ENCODE results near the gene PRKCD. TPM values are rescaled to one million over a fixed set of nuclear protein-coding genes. Genes with fewer than 3 reads are reported as not detected.

The PRKCD gene
- total RNA-seq, 1 experiment from 2014 or later = 19.2 TPM

GRCh38 chr3:53161820-53162671 is 1.0 kb downstream of the PRKCD start (continued):
- TF ChIP-seq AR (CRISPR knock-in tag; IDR thresholded peaks at IDR 0.05) = no peak
- TF ChIP-seq IRF1 (CRISPR knock-in tag; IDR thresholded peaks at IDR 0.05) = no peak
- no peak for TF ChIP-seq NR1H2 (CRISPR knock-in tag; IDR thresholded peaks at IDR 0.05)
- no peak for TF ChIP-seq ESRRA (CRISPR knock-in tag; IDR thresholded peaks at IDR 0.05; ENCODE audit: borderline replicate concordance)
- TF ChIP-seq CBFB (CRISPR knock-in tag; IDR thresholded peaks at IDR 0.05; ENCODE audit: low read depth) = no peak
- no peak for TF ChIP-seq KAT7 (CRISPR knock-in tag; IDR thresholded peaks at IDR 0.05; ENCODE audit: borderline replicate concordance)

GRCh38 chr3:53162672-53163443 is 1.8 kb downstream of the PRKCD start:
- H3K4me3 Mint-ChIP-seq = peak overlapping the region; percentile 76
- ChIA-PET POLR2A (no interaction called here), CTCF (interaction anchor here (1.0 to 3.9 kb wide), 3 partner anchors 23 to 53 kb away, joined by 3 to 17 read pairs (median 9); no protein-coding TSS in a partner anchor)
- DNase-seq (ENCODE audit: low spot score) = no peak
- H3K27ac Mint-ChIP-seq = peak overlapping the region; percentile 50
- peaks cover 36% of the 10 kb centered on the region for H3K4me1 Mint-ChIP-seq
- H3K9me3 Mint-ChIP-seq = no peaks in the 10 kb centered on the region
- H3K36me3 Mint-ChIP-seq = no peaks in the 10 kb centered on the region
- TF ChIP-seq MAX (CRISPR knock-in tag; IDR thresholded peaks at IDR 0.05) (no peak), CBFB (CRISPR knock-in tag; IDR thresholded peaks at IDR 0.05; ENCODE audit: low read depth) (no peak), KAT7 (CRISPR knock-in tag; IDR thresholded peaks at IDR 0.05; ENCODE audit: borderline replicate concordance) (no peak), FOXK1 (CRISPR knock-in tag; IDR thresholded peaks at IDR 0.05) (no peak), IRF1 (CRISPR knock-in tag; IDR thresholded peaks at IDR 0.05) (no peak)
- no peak for ATAC-seq
- H3K27me3 Mint-ChIP-seq (ENCODE audit: low read depth) = peaks cover 15% of the 10 kb centered on the region

- POLR2A ChIA-PET = no interaction called here
- H3K36me3 Mint-ChIP-seq = no peaks in the 10 kb centered on the region
- TF ChIP-seq ATF6 (CRISPR knock-in tag; IDR thresholded peaks at IDR 0.05) (no peak), ESRRA (CRISPR knock-in tag; IDR thresholded peaks at IDR 0.05; ENCODE audit: borderline replicate concordance) (no peak), CBFB (CRISPR knock-in tag; IDR thresholded peaks at IDR 0.05; ENCODE audit: low read depth) (no peak), GABPB1 (CRISPR knock-in tag; IDR thresholded peaks at IDR 0.05) (no peak), ZNF423 (CRISPR knock-in tag; IDR thresholded peaks at IDR 0.05) (no peak), ZMAT4 (CRISPR knock-in tag; IDR thresholded peaks at IDR 0.05) (no peak), SP1 (CRISPR knock-in tag; conservative IDR thresholded peaks at IDR 0.05) (no peak), ZNF138 (CRISPR knock-in tag; conservative IDR thresholded peaks at IDR 0.05) (no peak), ZNF416 (CRISPR knock-in tag; IDR thresholded peaks at IDR 0.05) (no peak), CDX4 (CRISPR knock-in tag; IDR thresholded peaks at IDR 0.05; ENCODE audit: borderline replicate concordance) (no peak), OVOL2 (CRISPR knock-in tag; IDR thresholded peaks at IDR 0.05; ENCODE audit: borderline replicate concordance) (no peak), ZNF396 (CRISPR knock-in tag; IDR thresholded peaks at IDR 0.05; ENCODE audit: borderline replicate concordance) (no peak), TP53 (CRISPR knock-in tag; IDR thresholded peaks at IDR 0.05) (no peak)
- H3K9me3 Mint-ChIP-seq = no peaks in the 10 kb centered on the region
- peak overlapping the region; percentile 76; the same call in 1 of the 2 replicates for H3K4me3 Mint-ChIP-seq
- DNase-seq (ENCODE audit: low spot score) (no peak), ATAC-seq (no peak)
- H3K27me3 Mint-ChIP-seq (ENCODE audit: low read depth) = peaks cover 15% of the 10 kb centered on the region
- peaks cover 44% of the 10 kb centered on the region for H3K4me1 Mint-ChIP-seq
- no peak overlapping the region for H3K27ac Mint-ChIP-seq
- CTCF ChIA-PET = interaction anchor here (1.0 to 3.9 kb wide), 4 partner anchors 22 to 53 kb away, joined by 3 to 17 read pairs (median 8); no protein-coding TSS in a partner anchor
Observed at GRCh38 chr3:53163444-53164387, 2.7 kb downstream of the PRKCD start.
